Natural killer cell (primary cell): ENCODE results near the gene MTO1. TPM values are rescaled to one million over a fixed set of nuclear protein-coding genes. Genes with fewer than 3 reads are reported as not detected.
A peak's percentile ranks its signal among the peaks of the same experiment; 100 is the strongest.

Experiments used
- ATAC-seq, 3 donors: fragments of 150-1000 bp in 2 of 3; fragments of 200-7000 bp in 1 of 3; cut with Tn5 transposase; 1 replicate in 1 of 3; 2 replicates in 2 of 3; pipeline ENCODE4 v1.10.0; 2021; ENCODE audit warnings: mild to moderate bottlenecking in 2 of 3, moderate library complexity in 2 of 3
- DNase-seq, 2 donors: peaks; one replicate each; pipeline versions ENCODE4 v3.0.0 to v3.0.0-alpha.2; 2013 to 2021; ENCODE audit warnings: mixed read lengths in 1 of 2
- H3K27ac ChIP-seq: one replicate; pipeline ENCODE4 v1.5.1; 2013; ENCODE audit warnings: mild to moderate bottlenecking, low read length
- H3K27me3 ChIP-seq: one replicate; pipeline ENCODE4 v1.6.1; 2013; ENCODE audit warnings: low read length; ENCODE audit not compliant: control insufficient read depth, insufficient read depth
- H3K36me3 ChIP-seq: one replicate; pipeline ENCODE4 v1.6.1; 2013; ENCODE audit warnings: low read length; ENCODE audit not compliant: control insufficient read depth, insufficient read depth
- H3K4me1 ChIP-seq: one replicate; pipeline ENCODE4 v1.6.1; 2013; ENCODE audit warnings: low read length; ENCODE audit not compliant: control insufficient read depth, insufficient read depth
- H3K4me3 ChIP-seq: one replicate; pipeline ENCODE4 v1.5.1; 2013; ENCODE audit warnings: low read length
- H3K9me3 ChIP-seq: one replicate; pipeline ENCODE4 v1.6.1; 2013; ENCODE audit warnings: low read length; ENCODE audit not compliant: control insufficient read depth, insufficient read depth
- H3K27ac Mint-ChIP-seq, 2 donors: one replicate each; pipeline ENCODE4 v1.8.0; 2022; ENCODE audit warnings: mild to moderate bottlenecking in 2 of 2, mixed read lengths in 2 of 2, moderate library complexity in 1 of 2
- H3K27me3 Mint-ChIP-seq, 2 donors: one replicate each; pipeline ENCODE4 v1.8.0; 2022; ENCODE audit warnings: low read depth in 2 of 2, mixed read lengths in 2 of 2
- H3K36me3 Mint-ChIP-seq: one replicate; pipeline ENCODE4 v1.8.0; 2022; ENCODE audit warnings: mixed read lengths
- H3K4me1 Mint-ChIP-seq, 2 donors: one replicate each; pipeline ENCODE4 v1.8.0; 2022; ENCODE audit warnings: mixed read lengths in 2 of 2
- H3K4me3 Mint-ChIP-seq: one replicate; pipeline ENCODE4 v1.8.0; 2022; ENCODE audit warnings: mild to moderate bottlenecking, moderate library complexity, mixed read lengths
- H3K9me3 Mint-ChIP-seq, 2 donors: one replicate each; pipeline ENCODE4 v1.8.0; 2022; ENCODE audit warnings: mixed read lengths in 2 of 2
- WGBS: methylation state at CpG from one replicate; pipeline ENCODE4 v1.1.7; 2013; ENCODE audit warnings: missing lambda C conversion rate; ENCODE audit not compliant: insufficient coverage; 5-methylcytosine and 5-hydroxymethylcytosine counted together
- intact Hi-C: fragments of 100-400 bp; cut with micrococcal nuclease; formaldehyde crosslinking; loops from one replicate; pipeline ENCODE4 v1.14.2; 2022
- total RNA-seq, 4 donors: library from RNA; stranded (reverse); fragments of 120-200 nt in 1 of 4; gene quantifications; one replicate each; pipeline versions ENCODE4 v1.2.3 to v1.2.4, GENCODE V29; 2013 to 2022
- TF ChIP-seq, protein P1 (sequence below): fragments of 200-600 bp; IDR thresholded peaks from one replicate; pipeline ENCODE4 v1.8.0; 2022; ENCODE audit warnings: antibody characterized with exemption

MTO1 gene
- 10 to 100 TPM; 37.8 to 46.1 (median 41.3) TPM for total RNA-seq
- total RNA-seq (2013): 70.1 TPM

DNA sequence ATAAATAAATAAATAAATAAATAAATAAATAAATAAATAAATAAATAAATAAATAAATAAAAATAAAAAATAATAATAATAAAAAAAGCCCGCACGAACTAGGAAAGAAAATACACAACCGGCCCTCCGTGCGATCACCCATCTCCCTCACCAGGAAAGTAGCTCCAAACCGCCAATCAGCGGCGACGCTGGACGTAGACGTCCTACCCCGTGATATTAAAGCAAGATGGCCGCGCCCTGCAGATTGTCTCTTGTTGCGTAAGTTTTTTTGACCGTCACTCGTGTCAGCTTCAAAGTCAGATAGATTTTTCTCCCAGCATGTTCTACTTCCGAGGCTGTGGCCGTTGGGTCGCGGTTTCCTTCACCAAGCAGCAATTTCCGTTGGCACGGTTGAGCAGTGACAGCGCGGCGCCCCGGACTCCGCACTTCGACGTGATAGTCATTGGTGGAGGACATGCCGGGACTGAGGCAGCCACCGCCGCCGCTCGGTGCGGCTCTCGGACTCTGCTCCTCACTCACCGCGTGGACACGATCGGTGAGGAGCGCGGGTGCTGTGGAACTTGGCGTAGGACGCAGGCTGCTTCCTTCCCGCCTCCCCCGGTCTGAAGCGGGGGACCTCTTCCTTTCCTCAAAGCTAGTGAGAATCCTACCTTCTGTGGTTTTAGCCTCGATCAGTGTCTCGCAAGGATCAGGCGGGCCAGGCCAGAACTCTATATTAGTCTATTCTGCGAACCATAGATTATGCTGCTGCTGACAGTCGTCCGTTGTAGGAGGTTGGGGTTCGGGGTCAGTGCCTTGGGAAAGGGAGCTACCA, at the start of gene MTO1:
MTO1 (plus strand) TSS at position 201 of the 814 bp plus-strand sequence; CDS start at position 319, 118 bp downstream.
- H3K27me3 ChIP-seq: no peaks in the 10 kb centered on the region
- peaks cover 21% of the 10 kb centered on the region for H3K4me1 ChIP-seq
- peak within 1 kb of the TSS; percentile 93 for H3K27ac ChIP-seq
- intact Hi-C loops: loop anchor here (1.0 to 5.0 kb wide), 3 partner anchors 39 to 126 kb away; partner anchors contain the start of gene EEF1A1
- H3K4me3 Mint-ChIP-seq: peak within 1 kb of the TSS; percentile 98
- whole genome bisulfite sequencing: 0% methylated on average over 54 of the region's 55 CpGs
- peak within 1 kb of the TSS; percentile 98 to 99 for H3K27ac Mint-ChIP-seq
- peak within 1 kb of the TSS; percentile 86 for H3K4me3 ChIP-seq
- no peaks in the 10 kb centered on the region for H3K9me3 ChIP-seq
- no peaks in the 10 kb centered on the region for H3K9me3 Mint-ChIP-seq
- H3K4me1 Mint-ChIP-seq: peaks cover 25 to 26% of the 10 kb centered on the region in 2 donors
- no peaks in the 10 kb centered on the region for H3K27me3 Mint-ChIP-seq
- DNase-seq (peak; percentile 79 to 94), ATAC-seq (peak; percentile 91 to 96 (median 92))
- peaks cover 13% of the 10 kb centered on the region for H3K36me3 ChIP-seq
- TF ChIP-seq, protein P1, sequence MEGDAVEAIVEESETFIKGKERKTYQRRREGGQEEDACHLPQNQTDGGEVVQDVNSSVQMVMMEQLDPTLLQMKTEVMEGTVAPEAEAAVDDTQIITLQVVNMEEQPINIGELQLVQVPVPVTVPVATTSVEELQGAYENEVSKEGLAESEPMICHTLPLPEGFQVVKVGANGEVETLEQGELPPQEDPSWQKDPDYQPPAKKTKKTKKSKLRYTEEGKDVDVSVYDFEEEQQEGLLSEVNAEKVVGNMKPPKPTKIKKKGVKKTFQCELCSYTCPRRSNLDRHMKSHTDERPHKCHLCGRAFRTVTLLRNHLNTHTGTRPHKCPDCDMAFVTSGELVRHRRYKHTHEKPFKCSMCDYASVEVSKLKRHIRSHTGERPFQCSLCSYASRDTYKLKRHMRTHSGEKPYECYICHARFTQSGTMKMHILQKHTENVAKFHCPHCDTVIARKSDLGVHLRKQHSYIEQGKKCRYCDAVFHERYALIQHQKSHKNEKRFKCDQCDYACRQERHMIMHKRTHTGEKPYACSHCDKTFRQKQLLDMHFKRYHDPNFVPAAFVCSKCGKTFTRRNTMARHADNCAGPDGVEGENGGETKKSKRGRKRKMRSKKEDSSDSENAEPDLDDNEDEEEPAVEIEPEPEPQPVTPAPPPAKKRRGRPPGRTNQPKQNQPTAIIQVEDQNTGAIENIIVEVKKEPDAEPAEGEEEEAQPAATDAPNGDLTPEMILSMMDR: no peak
- peaks cover 7% of the 10 kb centered on the region for H3K36me3 Mint-ChIP-seq

GRCh38 chr6:73413102-73413501, 48.4 kb upstream of the MTO1 start:
- Mint-ChIP-seq H3K9me3 (no peaks in the 10 kb centered on the region), H3K27me3 (no peaks in the 10 kb centered on the region), H3K27ac (no peak overlapping the region), H3K4me1 (peaks cover 5% of the 10 kb centered on the region in 2 donors), H3K36me3 (no peaks in the 10 kb centered on the region), H3K4me3 (no peak overlapping the region)
- no peak for DNase-seq
- H3K27ac ChIP-seq: no peak overlapping the region
- no peaks in the 10 kb centered on the region for H3K4me1 ChIP-seq
- H3K4me3 ChIP-seq: no peak overlapping the region
- H3K9me3 ChIP-seq: no peaks in the 10 kb centered on the region
- intact Hi-C loops: no loop called here
- peaks cover 2% of the 10 kb centered on the region for H3K36me3 ChIP-seq
- WGBS: 98% methylated on average over 3 of the region's 3 CpGs
- no peaks in the 10 kb centered on the region for H3K27me3 ChIP-seq
- no peak for ATAC-seq
- TF ChIP-seq, protein P1: no peak

- peak overlapping the region; percentile 43 for H3K4me3 Mint-ChIP-seq
- no peak overlapping the region for H3K27ac ChIP-seq
- peaks cover 24% of the 10 kb centered on the region in 2 donors for H3K4me1 Mint-ChIP-seq
- no peak for ATAC-seq
- H3K4me3 ChIP-seq: no peak overlapping the region
- no peaks in the 10 kb centered on the region for H3K9me3 ChIP-seq
- peaks cover 20% of the 10 kb centered on the region for H3K4me1 ChIP-seq
- no peaks in the 10 kb centered on the region for H3K36me3 Mint-ChIP-seq
- H3K27ac Mint-ChIP-seq: peak overlapping the region; percentile 72 to 82
- 75% methylated on average over 10 of the region's 11 CpGs for WGBS
- H3K27me3 ChIP-seq: no peaks in the 10 kb centered on the region
- intact Hi-C loops: no loop called here
- no peaks in the 10 kb centered on the region for H3K27me3 Mint-ChIP-seq
- peaks cover 2% of the 10 kb centered on the region for H3K36me3 ChIP-seq
- H3K9me3 Mint-ChIP-seq: no peaks in the 10 kb centered on the region
- no peak for DNase-seq
- TF ChIP-seq, protein P1: no peak
These were observed 43.3 kb upstream of the MTO1 start for GRCh38 chr6:73418081-73418741.
